Transverse colon (tissue), 4 donors: ENCODE data around the gene COP1.

Experiments used
- CTCF ChIP-seq, 5 experiments: fragments of 200-600 bp in 3 of 5; fragments of 450-650 bp in 2 of 5; sonication (generic) in 3 of 5; IDR thresholded peaks; 1 replicate in 2 of 5; 2 replicates in 3 of 5; pipeline ENCODE4 v1.5.1; 2016 to 2017; ENCODE audit warnings: antibody characterized with exemption in 5 of 5, inconsistent platforms in 3 of 5, mild to moderate bottlenecking in 2 of 5, moderate library complexity in 1 of 5
- POLR2A ChIP-seq: fragments of 450-650 bp; IDR thresholded peaks from one replicate; pipeline ENCODE4 v1.6.1; 2016; ENCODE audit warnings: antibody characterized with exemption, mild to moderate bottlenecking, moderate library complexity
- POLR2AphosphoS5 ChIP-seq, 3 donors: sonication (generic); formaldehyde crosslinking; IDR thresholded peaks; one replicate each; pipeline ENCODE4 v1.6.1; 2016; ENCODE audit warnings: antibody characterized with exemption in 3 of 3

GRCh38 chr1:175968486-175969172 lies 238.5 kb downstream of the COP1 start:
- TF ChIP-seq POLR2A (no peak), CTCF (IDR thresholded peaks at IDR 0.05) (no peak), POLR2AphosphoS5 (IDR thresholded peaks at IDR 0.05) (no peak)
